ENCODE results near the gene DUS3L. TPM values are rescaled to one million over a fixed set of nuclear protein-coding genes. Genes with fewer than 3 reads are reported as not detected.

DUS3L gene
- total and polyA plus RNA-seq, 2 donors (not counting 3 experiments of a cell fraction or from before 2014, with no cell fraction given): 25.8 to 38.9 TPM

DNA sequence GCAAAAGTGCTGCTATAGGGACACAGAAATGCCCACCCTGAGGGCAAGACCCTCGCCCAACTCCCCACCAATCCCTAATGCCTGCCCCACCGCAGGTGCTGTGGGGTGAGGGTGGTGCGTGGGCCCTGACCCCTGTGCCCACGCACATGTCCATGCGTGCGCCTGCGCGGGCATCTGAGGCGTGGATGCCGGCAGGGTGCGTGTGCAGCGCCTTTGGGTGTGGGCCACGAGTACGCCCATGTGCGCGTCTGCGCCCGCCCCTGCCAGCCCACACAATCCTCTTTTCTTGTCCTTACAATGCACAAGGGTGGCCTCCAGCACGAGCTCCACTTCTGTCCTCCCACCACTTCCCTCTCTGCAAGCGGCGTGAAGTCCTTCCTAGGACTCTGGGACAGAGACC, 34.2 kb upstream of the DUS3L start:
- dilution Hi-C loops (cut with MboI; ENCODE audit: extremely low pct_ligation_motif_present, low sequenced_read_pairs) (no loop called here), intact Hi-C loops (cut with micrococcal nuclease) (no loop called here)
- H3K36me3 ChIP-seq (ENCODE audit: control insufficient read depth in 2 of 2, extremely low read depth in 1 of 2, insufficient read depth in 2 of 2, low read length in 2 of 2): no peaks in the 10 kb centered on the region
- no peak overlapping the region for H3K4me2 ChIP-seq (ENCODE audit: insufficient read depth, low read length)
- peaks cover 0 to 3% of the 10 kb centered on the region in 2 experiments for H3K27me3 ChIP-seq (ENCODE audit: control insufficient read depth in 2 of 2, insufficient read depth in 2 of 2, low read length in 2 of 2)
- H4K20me1 ChIP-seq (replicated peaks; ENCODE audit: control insufficient read depth, extremely low read depth, insufficient read depth, low read length): no peaks in the 10 kb centered on the region
- DNase-seq (ENCODE audit: low read depth, low spot score) (no peak), FAIRE-seq (no peak)
- BruUV-seq (replicated peaks): no TSS peak
- H3K9me1 ChIP-seq (replicated peaks; ENCODE audit: control insufficient read depth, extremely low read depth, insufficient read depth, low read length): no peaks in the 10 kb centered on the region
- peaks cover 7% of the 10 kb centered on the region for H3K4me1 ChIP-seq (ENCODE audit: control insufficient read depth, extremely low read depth, insufficient read depth, low read length)
- CTCF ChIA-PET: interaction anchor here (0.7 to 4.6 kb wide), 2 partner anchors 8 to 21 kb away, joined by 3 to 24 read pairs; partner anchors contain the start of gene NRTN
- POLR2A ChIA-PET: no interaction called here
- TF ChIP-seq CTCF (IDR thresholded peaks at IDR 0.05; ENCODE audit: extremely low read depth in 1 of 2, insufficient read depth in 1 of 2, low read depth in 1 of 2, low read length in 2 of 2): no peak
- TF ChIP-seq, protein P1, sequence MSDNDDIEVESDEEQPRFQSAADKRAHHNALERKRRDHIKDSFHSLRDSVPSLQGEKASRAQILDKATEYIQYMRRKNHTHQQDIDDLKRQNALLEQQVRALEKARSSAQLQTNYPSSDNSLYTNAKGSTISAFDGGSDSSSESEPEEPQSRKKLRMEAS (IDR thresholded peaks at IDR 0.05; ENCODE audit: insufficient read depth, insufficient read length): no peak
- TF ChIP-seq GATA2 (IDR thresholded peaks at IDR 0.05; ENCODE audit: insufficient read depth, insufficient read length, low read depth, low read length): no peak
- TF ChIP-seq POLR2A (IDR thresholded peaks at IDR 0.05; ENCODE audit: low read depth, low read length): no peak
- no peak for TF ChIP-seq FOS (IDR thresholded peaks at IDR 0.05; ENCODE audit: borderline replicate concordance, insufficient read depth, low read length)
- no peak for TF ChIP-seq MYC (IDR thresholded peaks at IDR 0.05; ENCODE audit: low read depth, low read length)
- no peak for TF ChIP-seq JUN (IDR thresholded peaks at IDR 0.05; ENCODE audit: borderline replicate concordance, insufficient read depth, insufficient read length, low read depth)
- TF ChIP-seq POLR2AphosphoS5 (IDR thresholded peaks at IDR 0.05; ENCODE audit: insufficient read depth, low read depth, low read length): no peak
- no peak for TF ChIP-seq EZH2 (IDR thresholded peaks at IDR 0.05; ENCODE audit: borderline replicate concordance, low read depth, low read length, severe bottlenecking)
- H3K4me3 ChIP-seq (replicated peaks in 1 of 3; ENCODE audit: insufficient read depth in 1 of 3, low read depth in 1 of 3, low read length in 3 of 3): no peak overlapping the region
- H3K9ac ChIP-seq (replicated peaks; ENCODE audit: extremely low read depth, insufficient read depth, low read length): no peak overlapping the region
- H3K27ac ChIP-seq (ENCODE audit: insufficient read depth, low read depth, low read length): no peak overlapping the region
- H3K79me2 ChIP-seq (ENCODE audit: control insufficient read depth, insufficient read depth, low read length): no peaks in the 10 kb centered on the region
- no peak overlapping the region for H2AFZ ChIP-seq (ENCODE audit: low read depth, low read length)
- no peaks in the 10 kb centered on the region for H3K9me3 ChIP-seq (replicated peaks; ENCODE audit: control insufficient read depth, insufficient read depth, low read length)

All from endothelial cell of umbilical vein (primary cell).